DOHH2 (cell line): ENCODE data around the gene DUSP1.
"Not testable (repeated sequence)": the region's sequence is repeated elsewhere in the genome, so short reads cannot be mapped to it uniquely, and the experiment has no call there.

Source experiments
- H3F3A ChIP-seq: fragments of 200-600 bp; sonication (generic), shearing (Covaris generic); 2 replicates; pipeline ENCODE4 v1.6.0; 2016; ENCODE audit warnings: antibody characterized with exemption, mild to moderate bottlenecking; ENCODE audit not compliant: control insufficient read depth, insufficient read depth
- H3K27ac ChIP-seq: fragments of 200-600 bp; sonication (generic); 2 replicates; pipeline ENCODE4 v1.5.1; 2014; ENCODE audit warnings: low read depth, mild to moderate bottlenecking, low read length, moderate library complexity
- H3K27me3 ChIP-seq: fragments of 200-600 bp; sonication (generic); 2 replicates; pipeline ENCODE4 v1.6.1; 2014; ENCODE audit warnings: mild to moderate bottlenecking, low read length, mixed read lengths; ENCODE audit not compliant: control insufficient read depth
- H3K36me3 ChIP-seq: fragments of 200-600 bp; sonication (generic); 2 replicates; pipeline ENCODE4 v1.6.1; 2014; ENCODE audit warnings: mild to moderate bottlenecking, low read length, moderate library complexity, mixed read lengths; ENCODE audit not compliant: control insufficient read depth
- H3K4me1 ChIP-seq: fragments of 200-600 bp; sonication (generic); 2 replicates; pipeline ENCODE4 v1.6.1; 2014; ENCODE audit warnings: mild to moderate bottlenecking, low read length, mixed read lengths; ENCODE audit not compliant: control insufficient read depth
- H3K4me2 ChIP-seq: fragments of 200-600 bp; sonication (generic); 2 replicates; pipeline ENCODE4 v1.6.0; 2014; ENCODE audit warnings: mild to moderate bottlenecking, low read length, moderate library complexity
- H3K4me3 ChIP-seq: fragments of 200-600 bp; sonication (generic); 2 replicates; pipeline ENCODE4 v1.5.1; 2014; ENCODE audit warnings: mild to moderate bottlenecking, low read length, mixed read lengths
- H3K79me2 ChIP-seq: fragments of 200-600 bp; sonication (generic); 2 replicates; pipeline ENCODE4 v1.6.1; 2014; ENCODE audit warnings: mild to moderate bottlenecking, low read length, mixed read lengths; ENCODE audit not compliant: control insufficient read depth
- H3K9me2 ChIP-seq: fragments of 200-600 bp; sonication (generic); replicated peaks from 2 replicates; pipeline ENCODE4 v1.6.1; 2014; ENCODE audit warnings: mild to moderate bottlenecking, low read length, mixed read lengths; ENCODE audit not compliant: control insufficient read depth
- H3K9me3 ChIP-seq: fragments of 200-600 bp; sonication (generic); 2 replicates; pipeline ENCODE4 v1.6.1; 2014; ENCODE audit warnings: antibody characterized with exemption, low read length, mixed read lengths; ENCODE audit not compliant: control insufficient read depth, insufficient read depth
- H4K20me1 ChIP-seq: fragments of 200-600 bp; sonication (generic); 2 replicates; pipeline ENCODE4 v1.6.0; 2014; ENCODE audit warnings: low read depth, mild to moderate bottlenecking, antibody characterized with exemption, low read length, moderate library complexity; ENCODE audit not compliant: control insufficient read depth, insufficient read depth
- CTCF ChIP-seq: fragments of 200-600 bp; sonication (generic); IDR thresholded peaks from one replicate; pipeline ENCODE4 v1.5.1; 2014; ENCODE audit warnings: antibody characterized with exemption, mild to moderate bottlenecking, low read depth, low read length; ENCODE audit not compliant: poor library complexity, severe bottlenecking
- EZH2phosphoT487 ChIP-seq: fragments of 200-600 bp; sonication (generic); IDR thresholded peaks from 2 replicates; pipeline ENCODE4 v1.6.1; 2017; ENCODE audit warnings: borderline replicate concordance, mild to moderate bottlenecking, antibody characterized with exemption, low read length, moderate library complexity, mixed read lengths

The DUSP1 gene

GRCh38 chr5:172815631-172816030 is 44.6 kb upstream of the DUSP1 start:
- H3K27ac ChIP-seq: no peak overlapping the region
- no peaks in the 10 kb centered on the region for H3F3A ChIP-seq
- no peaks in the 10 kb centered on the region for H3K9me2 ChIP-seq
- no peaks in the 10 kb centered on the region for H3K79me2 ChIP-seq
- H3K4me1 ChIP-seq: no peaks in the 10 kb centered on the region
- no peak overlapping the region for H3K4me3 ChIP-seq
- no peaks in the 10 kb centered on the region for H3K9me3 ChIP-seq
- H3K4me2 ChIP-seq: no peak overlapping the region
- H3K27me3 ChIP-seq: peaks cover 7% of the 10 kb centered on the region; the same call in 1 of the 2 replicates
- H4K20me1 ChIP-seq: no peaks in the 10 kb centered on the region
- TF ChIP-seq EZH2phosphoT487 (no peak), CTCF (no peak)
- H3K36me3 ChIP-seq: no peaks in the 10 kb centered on the region

- H3K79me2 ChIP-seq, H3K9me3 ChIP-seq, H3K4me2 ChIP-seq, H3K4me3 ChIP-seq, H3K27ac ChIP-seq, H3K36me3 ChIP-seq, H3K9me2 ChIP-seq, H3K27me3 ChIP-seq, H3F3A ChIP-seq, H4K20me1 ChIP-seq: not testable (repeated sequence)
- H3K4me1 ChIP-seq: peaks cover 10% of the 10 kb centered on the region
Measured at GRCh38 chr5:172810996-172811395, 40.0 kb upstream of the DUSP1 start.

GRCh38 chr5:172809774-172810173 is 38.8 kb upstream of the DUSP1 start:
- TF ChIP-seq EZH2phosphoT487: no peak
- no peak for TF ChIP-seq CTCF
- Histone ChIP-seq H3K4me3 (no peak overlapping the region), H3K27ac (no peak overlapping the region)

GRCh38 chr5:172807766-172808311 is 36.8 kb upstream of the DUSP1 start:
- Histone ChIP-seq H3K79me2 (no peaks in the 10 kb centered on the region), H3K4me2 (peak overlapping the region; percentile 73), H3K36me3 (no peaks in the 10 kb centered on the region), H3K27me3 (no peaks in the 10 kb centered on the region), H3K4me3 (peak overlapping the region; percentile 53), H3F3A (no peaks in the 10 kb centered on the region), H4K20me1 (no peaks in the 10 kb centered on the region), H3K27ac (no peak overlapping the region), H3K9me2 (no peaks in the 10 kb centered on the region), H3K4me1 (peaks cover 10% of the 10 kb centered on the region), H3K9me3 (0 out of 2 replicates have a peak, but pooled peaks cover 2% of the 10 kb centered on the region)
- TF ChIP-seq CTCF (no peak), EZH2phosphoT487 (no peak)

More at GRCh38 chr5:172809774-172810173, 38.8 kb upstream of the DUSP1 start:
- Histone ChIP-seq H3K27me3 (no peaks in the 10 kb centered on the region), H3K4me1 (peaks cover 10% of the 10 kb centered on the region), H3K9me3 (0 out of 2 replicates have a peak, but pooled peaks cover 2% of the 10 kb centered on the region), H4K20me1 (no peaks in the 10 kb centered on the region), H3K79me2 (no peaks in the 10 kb centered on the region), H3F3A (no peaks in the 10 kb centered on the region), H3K36me3 (no peaks in the 10 kb centered on the region), H3K4me2 (no peak overlapping the region), H3K9me2 (no peaks in the 10 kb centered on the region)
